ENCODE data around the gene PER1. TPM values are rescaled to one million over a fixed set of nuclear protein-coding genes. Genes with fewer than 3 reads are reported as not detected.

Gene PER1
- total RNA-seq, 4 donors from 2014 or later, result 55.9 to 211 (median 109) TPM

- Histone ChIP-seq H3K36me3 (no peaks in the 10 kb centered on the region), H3K27ac (no peak overlapping the region), H3K4me3 (no peak overlapping the region), H3K27me3 (no peaks in the 10 kb centered on the region), H3K4me1 (no peaks in the 10 kb centered on the region), H3K9me3 (no peaks in the 10 kb centered on the region)
- 76 to 83% methylated on average over 5 to 6 of the region's 6 CpGs for WGBS, 2 donors (ENCODE audit: low coverage in 1 of 2)
- in situ Hi-C loops (cut with MboI; ENCODE audit: low pct_ligation_motif_present in 1 of 4, low pct_unique_long_range_greater_than_20kb in 1 of 4, low sequenced_read_pairs in 3 of 4) (no loop called here), intact Hi-C loops (cut with DNase I; ENCODE audit: low total_unique reads) (no loop called here)
- no peak for DNase-seq
- TF ChIP-seq POLR2A (IDR thresholded peaks at IDR 0.05) (no peak), EP300 (IDR thresholded peaks at IDR 0.05; ENCODE audit: low read depth) (no peak), POLR2AphosphoS5 (IDR thresholded peaks at IDR 0.05) (no peak), CTCF (IDR thresholded peaks at IDR 0.05) (no peak)
Measured at GRCh38 chr17:8101721-8102120, 50.5 kb downstream of the PER1 start.

GRCh38 chr17:8100763-8101162, 51.4 kb downstream of the PER1 start:
- no peak for TF ChIP-seq CTCF (IDR thresholded peaks at IDR 0.05)
- no peak for TF ChIP-seq POLR2AphosphoS5 (IDR thresholded peaks at IDR 0.05)
- TF ChIP-seq POLR2A (IDR thresholded peaks at IDR 0.05), result no peak
- no peak for TF ChIP-seq EP300 (IDR thresholded peaks at IDR 0.05; ENCODE audit: low read depth)
- no peaks in the 10 kb centered on the region for H3K36me3 ChIP-seq
- in situ Hi-C loops (cut with MboI; ENCODE audit: low pct_ligation_motif_present in 1 of 4, low pct_unique_long_range_greater_than_20kb in 1 of 4, low sequenced_read_pairs in 3 of 4) (no loop called here), intact Hi-C loops (cut with DNase I; ENCODE audit: low total_unique reads) (no loop called here)
- H3K27me3 ChIP-seq, result no peaks in the 10 kb centered on the region
- H3K9me3 ChIP-seq, result no peaks in the 10 kb centered on the region
- WGBS, 2 donors (ENCODE audit: low coverage in 1 of 2), result 72 to 74% methylated on average over 2 of the region's 2 CpGs
- no peak for DNase-seq
- no peaks in the 10 kb centered on the region for H3K4me1 ChIP-seq
- no peak overlapping the region for H3K4me3 ChIP-seq
- H3K27ac ChIP-seq, result no peak overlapping the region

GRCh38 chr17:8100111-8100510, 52.1 kb downstream of the PER1 start:
- Histone ChIP-seq H3K9me3 (no peaks in the 10 kb centered on the region), H3K4me1 (no peaks in the 10 kb centered on the region), H3K27ac (no peak overlapping the region), H3K4me3 (no peak overlapping the region), H3K36me3 (no peaks in the 10 kb centered on the region), H3K27me3 (no peaks in the 10 kb centered on the region)
- intact Hi-C loops (cut with DNase I; ENCODE audit: low total_unique reads) (no loop called here), in situ Hi-C loops (cut with MboI; ENCODE audit: low pct_ligation_motif_present in 1 of 4, low pct_unique_long_range_greater_than_20kb in 1 of 4, low sequenced_read_pairs in 3 of 4) (no loop called here)
- TF ChIP-seq POLR2AphosphoS5 (IDR thresholded peaks at IDR 0.05) (no peak), POLR2A (IDR thresholded peaks at IDR 0.05) (no peak), CTCF (IDR thresholded peaks at IDR 0.05) (no peak), EP300 (IDR thresholded peaks at IDR 0.05; ENCODE audit: low read depth) (no peak)
- 40 to 46% methylated on average over 2 of the region's 2 CpGs for WGBS, 2 donors (ENCODE audit: low coverage in 1 of 2)
- DNase-seq, result no peak

- intact Hi-C loops (cut with DNase I; ENCODE audit: low total_unique reads) (no loop called here), in situ Hi-C loops (cut with MboI; ENCODE audit: low pct_ligation_motif_present in 1 of 4, low pct_unique_long_range_greater_than_20kb in 1 of 4, low sequenced_read_pairs in 3 of 4) (loop anchor here in 2 of 4 donors (25.0 kb wide), 1 partner anchor 216 kb away; the partner anchor contains the start of gene ARHGEF15 (in 2 of the 2))
- Histone ChIP-seq H3K4me3 (no peak overlapping the region), H3K27me3 (peaks cover 8% of the 10 kb centered on the region), H3K9me3 (no peaks in the 10 kb centered on the region), H3K4me1 (no peaks in the 10 kb centered on the region), H3K27ac (no peak overlapping the region), H3K36me3 (no peaks in the 10 kb centered on the region)
- DNase-seq, result no peak
- TF ChIP-seq EP300 (IDR thresholded peaks at IDR 0.05; ENCODE audit: low read depth) (no peak), POLR2AphosphoS5 (IDR thresholded peaks at IDR 0.05) (no peak), POLR2A (IDR thresholded peaks at IDR 0.05) (no peak), CTCF (IDR thresholded peaks at IDR 0.05) (no peak)
- 85% methylated on average over 8 of the region's 8 CpGs; no CpG with 5 or more reads in 1 of the 2 donors for WGBS, 2 donors (ENCODE audit: low coverage in 1 of 2)
Measured at GRCh38 chr17:8096541-8096940, 55.7 kb downstream of the PER1 start.

Measured in transverse colon (tissue), 4 donors.